Daoy (cell line): ENCODE results near the gene RO60. TPM values are rescaled to one million over a fixed set of nuclear protein-coding genes. Genes with fewer than 3 reads are reported as not detected.

ENCODE experiments used
- DNase-seq: peaks from one replicate; pipeline ENCODE4 v3.0.0-alpha.2; 2015; ENCODE audit warnings: low read depth
- total RNA-seq: library from RNA; depleted of rRNA; stranded (reverse); fragments of >200 nt; shearing (Covaris generic); gene quantifications from 2 replicates; pipeline ENCODE4 v1.2.3, GENCODE V29; 2014

The RO60 gene
- total RNA-seq, 1 experiment from 2014 or later: 74.5 TPM

GRCh38 chr1:193060938-193061337 lies 1.5 kb downstream of the RO60 start:
- DNase-seq: no peak

- DNase-seq: no peak
Observed at GRCh38 chr1:193062698-193063463, 3.5 kb downstream of the RO60 start.

- DNase-seq: no peak
Observed at GRCh38 chr1:193065954-193066353, 6.5 kb downstream of the RO60 start.

GRCh38 chr1:193066606-193067005 lies 7.2 kb downstream of the RO60 start:
- DNase-seq: no peak

GRCh38 chr1:193068013-193068412 lies 8.6 kb downstream of the RO60 start:
- no peak for DNase-seq

- DNase-seq: peak; percentile 44
Observed at GRCh38 chr1:193069748-193070385, 10.5 kb downstream of the RO60 start.

GRCh38 chr1:193070386-193070753 lies 11.0 kb downstream of the RO60 start:
- no peak for DNase-seq

GRCh38 chr1:193070942-193071341 lies 11.5 kb downstream of the RO60 start:
- DNase-seq: peak; percentile 30

GRCh38 chr1:193077991-193078390 lies 18.6 kb downstream of the RO60 start:
- no peak for DNase-seq

- no peak for DNase-seq
Observed at GRCh38 chr1:193079187-193079586, 19.8 kb downstream of the RO60 start.

- no peak for DNase-seq
Observed at GRCh38 chr1:193083365-193084088, 24.1 kb downstream of the RO60 start.

- no peak for DNase-seq
Observed at GRCh38 chr1:193085263-193085662, 25.9 kb downstream of the RO60 start.

GRCh38 chr1:193086342-193086741 lies 26.9 kb downstream of the RO60 start:
- no peak for DNase-seq

- DNase-seq: no peak
Observed at GRCh38 chr1:193087893-193088292, 28.5 kb downstream of the RO60 start.

GRCh38 chr1:193090865-193091264 lies 31.5 kb downstream of the RO60 start:
- no peak for DNase-seq

- DNase-seq: no peak
Observed at GRCh38 chr1:193094112-193094511, 34.7 kb downstream of the RO60 start.

GRCh38 chr1:193102662-193103061 lies 43.2 kb downstream of the RO60 start:
- DNase-seq: no peak

- DNase-seq: no peak
Observed at GRCh38 chr1:193103759-193104501, 44.5 kb downstream of the RO60 start.

- peak; percentile 61 for DNase-seq
Observed at GRCh38 chr1:193104502-193104906, 45.1 kb downstream of the RO60 start.

GRCh38 chr1:193104907-193105820 lies 45.8 kb downstream of the RO60 start, which contains the start of gene GLRX2:
Gene GLRX2, minus strand, starts transcription at chr1:193105414. Its CDS starts 32 bp downstream, at chr1:193105382.
- peak; percentile 93 for DNase-seq

GRCh38 chr1:193105821-193106177 lies 46.4 kb downstream of the RO60 start:
- DNase-seq: no peak
